WTC11 (cell line): ENCODE data around the gene LMO1. TPM values are rescaled to one million over a fixed set of nuclear protein-coding genes. Genes with fewer than 3 reads are reported as not detected.

Source experiments
- ATAC-seq: fragments of 200-7000 bp; cut with Tn5 transposase; 2 replicates; pipeline ENCODE4 v1.10.0; 2021; ENCODE audit warnings: mild to moderate bottlenecking, moderate library complexity
- CTCF ChIA-PET: fragments of 300-600 bp; sonication (Branson Sonifier 250); formaldehyde crosslinking; loops from one replicate; lab custom pipeline; 2021; ENCODE audit warnings: antibody characterized with exemption; lab: Charles Lee
- POLR2A ChIA-PET: fragments of 350-600 bp; sonication (Branson Sonifier 250); formaldehyde crosslinking; loops from one replicate; lab custom pipeline; 2021; ENCODE audit warnings: antibody characterized with exemption; lab: Charles Lee
- DNase-seq: peaks from one replicate; pipeline ENCODE4 v3.0.0; 2021; ENCODE audit warnings: low spot score
- H3K27ac Mint-ChIP-seq: 2 replicates; pipeline ENCODE4 v1.8.0; 2021; ENCODE audit warnings: mixed read lengths
- H3K27me3 Mint-ChIP-seq: 2 replicates; pipeline ENCODE4 v1.8.0; 2021; ENCODE audit warnings: low read depth, mild to moderate bottlenecking, moderate library complexity, mixed read lengths
- H3K36me3 Mint-ChIP-seq: 2 replicates; pipeline ENCODE4 v1.8.0; 2021; ENCODE audit warnings: mixed read lengths
- H3K4me1 Mint-ChIP-seq: 2 replicates; pipeline ENCODE4 v1.8.0; 2022; ENCODE audit warnings: mixed read lengths
- H3K4me3 Mint-ChIP-seq: 2 replicates; pipeline ENCODE4 v1.8.0; 2021; ENCODE audit warnings: mild to moderate bottlenecking, moderate library complexity, mixed read lengths
- H3K9me3 Mint-ChIP-seq: 2 replicates; pipeline ENCODE4 v1.8.0; 2021; ENCODE audit warnings: mixed read lengths
- ATF2 ChIP-seq: sonication (generic); formaldehyde crosslinking; IDR thresholded peaks from 2 replicates; pipeline ENCODE4 v1.8.1; 2022; ENCODE audit warnings: low read depth, missing genetic modification reagents, borderline replicate concordance
- ATF3 ChIP-seq: sonication (generic); formaldehyde crosslinking; conservative IDR thresholded peaks from 2 replicates; pipeline ENCODE4 v1.8.1; 2022; ENCODE audit warnings: mild to moderate bottlenecking, missing genetic modification reagents
- CBFB ChIP-seq: sonication (generic); formaldehyde crosslinking; IDR thresholded peaks from 2 replicates; pipeline ENCODE4 v1.8.1; 2022; ENCODE audit warnings: mild to moderate bottlenecking, low read depth, missing genetic modification reagents
- EMX1 ChIP-seq: fragments of 250-450 bp; sonication (Bioruptor Pico); IDR thresholded peaks from 2 replicates; pipeline ENCODE4 v1.8.0; 2021; ENCODE audit warnings: mild to moderate bottlenecking
- FOXP4 ChIP-seq: sonication (generic); formaldehyde crosslinking; IDR thresholded peaks from 2 replicates; pipeline ENCODE4 v1.8.0; 2022; ENCODE audit warnings: mild to moderate bottlenecking, missing genetic modification reagents
- MYBL2 ChIP-seq: sonication (generic); formaldehyde crosslinking; IDR thresholded peaks from 2 replicates; pipeline ENCODE4 v1.8.1; 2023; ENCODE audit warnings: mild to moderate bottlenecking, moderate library complexity, missing genetic modification reagents
- NR3C1 ChIP-seq: sonication (generic); formaldehyde crosslinking; conservative IDR thresholded peaks from 2 replicates; pipeline ENCODE4 v1.8.1; 2023; ENCODE audit warnings: low read depth, mild to moderate bottlenecking, missing genetic modification reagents
- ZNF138 ChIP-seq: sonication (generic); formaldehyde crosslinking; conservative IDR thresholded peaks from 2 replicates; pipeline ENCODE4 v1.8.1; 2022; ENCODE audit warnings: mild to moderate bottlenecking, moderate library complexity, missing genetic modification reagents
- total RNA-seq: library from RNA; stranded (reverse); gene quantifications from 3 replicates; pipeline ENCODE4 v1.2.3, GENCODE V29; 2021
- TF ChIP-seq, protein P1 (sequence below): sonication (generic); formaldehyde crosslinking; IDR thresholded peaks from 2 replicates; pipeline ENCODE4 v1.8.0; 2023; ENCODE audit warnings: missing genetic modification reagents, mild to moderate bottlenecking, borderline replicate concordance
- TF ChIP-seq, protein P2 (sequence below): sonication (generic); formaldehyde crosslinking; IDR thresholded peaks from 2 replicates; pipeline ENCODE4 v1.8.1; 2023; ENCODE audit warnings: mild to moderate bottlenecking, moderate library complexity, missing genetic modification reagents

The LMO1 gene
- total RNA-seq, 1 experiment from 2014 or later: 0.44 TPM

GRCh38 chr11:8296872-8297271 lies 33.2 kb upstream of the LMO1 start (continued):
- TF ChIP-seq, protein P1, sequence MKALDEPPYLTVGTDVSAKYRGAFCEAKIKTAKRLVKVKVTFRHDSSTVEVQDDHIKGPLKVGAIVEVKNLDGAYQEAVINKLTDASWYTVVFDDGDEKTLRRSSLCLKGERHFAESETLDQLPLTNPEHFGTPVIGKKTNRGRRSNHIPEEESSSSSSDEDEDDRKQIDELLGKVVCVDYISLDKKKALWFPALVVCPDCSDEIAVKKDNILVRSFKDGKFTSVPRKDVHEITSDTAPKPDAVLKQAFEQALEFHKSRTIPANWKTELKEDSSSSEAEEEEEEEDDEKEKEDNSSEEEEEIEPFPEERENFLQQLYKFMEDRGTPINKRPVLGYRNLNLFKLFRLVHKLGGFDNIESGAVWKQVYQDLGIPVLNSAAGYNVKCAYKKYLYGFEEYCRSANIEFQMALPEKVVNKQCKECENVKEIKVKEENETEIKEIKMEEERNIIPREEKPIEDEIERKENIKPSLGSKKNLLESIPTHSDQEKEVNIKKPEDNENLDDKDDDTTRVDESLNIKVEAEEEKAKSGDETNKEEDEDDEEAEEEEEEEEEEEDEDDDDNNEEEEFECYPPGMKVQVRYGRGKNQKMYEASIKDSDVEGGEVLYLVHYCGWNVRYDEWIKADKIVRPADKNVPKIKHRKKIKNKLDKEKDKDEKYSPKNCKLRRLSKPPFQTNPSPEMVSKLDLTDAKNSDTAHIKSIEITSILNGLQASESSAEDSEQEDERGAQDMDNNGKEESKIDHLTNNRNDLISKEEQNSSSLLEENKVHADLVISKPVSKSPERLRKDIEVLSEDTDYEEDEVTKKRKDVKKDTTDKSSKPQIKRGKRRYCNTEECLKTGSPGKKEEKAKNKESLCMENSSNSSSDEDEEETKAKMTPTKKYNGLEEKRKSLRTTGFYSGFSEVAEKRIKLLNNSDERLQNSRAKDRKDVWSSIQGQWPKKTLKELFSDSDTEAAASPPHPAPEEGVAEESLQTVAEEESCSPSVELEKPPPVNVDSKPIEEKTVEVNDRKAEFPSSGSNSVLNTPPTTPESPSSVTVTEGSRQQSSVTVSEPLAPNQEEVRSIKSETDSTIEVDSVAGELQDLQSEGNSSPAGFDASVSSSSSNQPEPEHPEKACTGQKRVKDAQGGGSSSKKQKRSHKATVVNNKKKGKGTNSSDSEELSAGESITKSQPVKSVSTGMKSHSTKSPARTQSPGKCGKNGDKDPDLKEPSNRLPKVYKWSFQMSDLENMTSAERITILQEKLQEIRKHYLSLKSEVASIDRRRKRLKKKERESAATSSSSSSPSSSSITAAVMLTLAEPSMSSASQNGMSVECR (CRISPR knock-in tag): no peak
- TF ChIP-seq CBFB (CRISPR knock-in tag) (no peak), ATF2 (CRISPR knock-in tag) (no peak)

- DNase-seq (no peak), ATAC-seq (no peak)
- ChIA-PET CTCF (interaction anchor here (1.3 to 1.7 kb wide), 2 partner anchors 33 to 103 kb away, joined by 3 to 4 read pairs; partner anchors contain the start of gene LMO1), POLR2A (no interaction called here)
- no peak overlapping the region for H3K27ac Mint-ChIP-seq
- TF ChIP-seq EMX1 (no peak), FOXP4 (no peak), MYBL2 (no peak), NR3C1 (CRISPR knock-in tag) (no peak)
- TF ChIP-seq, protein P2, sequence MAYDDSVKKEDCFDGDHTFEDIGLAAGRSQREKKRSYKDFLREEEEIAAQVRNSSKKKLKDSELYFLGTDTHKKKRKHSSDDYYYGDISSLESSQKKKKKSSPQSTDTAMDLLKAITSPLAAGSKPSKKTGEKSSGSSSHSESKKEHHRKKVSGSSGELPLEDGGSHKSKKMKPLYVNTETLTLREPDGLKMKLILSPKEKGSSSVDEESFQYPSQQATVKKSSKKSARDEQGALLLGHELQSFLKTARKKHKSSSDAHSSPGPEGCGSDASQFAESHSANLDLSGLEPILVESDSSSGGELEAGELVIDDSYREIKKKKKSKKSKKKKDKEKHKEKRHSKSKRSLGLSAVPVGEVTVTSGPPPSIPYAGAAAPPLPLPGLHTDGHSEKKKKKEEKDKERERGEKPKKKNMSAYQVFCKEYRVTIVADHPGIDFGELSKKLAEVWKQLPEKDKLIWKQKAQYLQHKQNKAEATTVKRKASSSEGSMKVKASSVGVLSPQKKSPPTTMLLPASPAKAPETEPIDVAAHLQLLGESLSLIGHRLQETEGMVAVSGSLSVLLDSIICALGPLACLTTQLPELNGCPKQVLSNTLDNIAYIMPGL (CRISPR knock-in tag): no peak
- H3K4me1 Mint-ChIP-seq: peaks cover under 1% of the 10 kb centered on the region
- no peak overlapping the region for H3K4me3 Mint-ChIP-seq
- H3K9me3 Mint-ChIP-seq: peaks cover 6% of the 10 kb centered on the region
- no peaks in the 10 kb centered on the region for H3K27me3 Mint-ChIP-seq
- H3K36me3 Mint-ChIP-seq: no peaks in the 10 kb centered on the region
Observed at GRCh38 chr11:8296038-8296649, 32.5 kb upstream of the LMO1 start.

DNA sequence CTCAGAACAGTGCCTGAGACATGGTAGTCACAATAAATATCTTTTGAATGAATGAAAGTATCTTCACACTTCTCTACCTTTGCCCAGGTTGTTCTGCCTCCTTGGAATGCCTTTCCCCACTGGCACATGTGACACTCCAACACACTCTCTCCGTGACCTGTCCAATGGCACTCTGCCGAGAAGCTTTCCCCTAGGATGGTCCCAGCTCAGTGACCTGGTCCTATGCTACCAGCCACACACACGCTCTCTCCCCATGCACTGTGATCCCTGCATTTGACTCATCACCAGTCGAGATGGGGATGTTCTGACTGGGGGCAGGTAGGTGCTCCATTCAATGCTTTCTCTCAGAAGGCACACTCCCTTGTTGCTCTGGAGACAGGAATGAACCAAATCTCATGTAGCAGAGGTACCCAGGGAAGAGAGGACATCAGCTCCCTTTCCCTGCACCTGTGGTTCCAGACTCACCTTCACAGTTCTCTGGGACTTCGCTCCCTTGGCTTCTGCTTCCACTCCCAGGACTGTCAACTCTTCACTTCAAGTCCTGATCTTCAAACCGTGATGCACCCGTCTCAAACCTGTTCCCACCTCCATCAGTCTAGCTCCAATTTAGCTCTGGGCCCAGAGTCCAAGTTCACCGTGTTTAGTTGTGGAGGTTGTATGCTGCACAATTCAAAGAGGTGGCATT lies 30.7 kb upstream of the LMO1 start:
- H3K9me3 Mint-ChIP-seq: peaks cover 4% of the 10 kb centered on the region
- ChIA-PET POLR2A (no interaction called here), CTCF (interaction anchor here (1.0 kb wide), 1 partner anchor 195 kb away, joined by 3 read pairs; no protein-coding TSS in a partner anchor)
- no peak overlapping the region for H3K4me3 Mint-ChIP-seq
- H3K4me1 Mint-ChIP-seq: 0 out of 2 replicates have a peak, but pooled peaks cover 2% of the 10 kb centered on the region
- no peaks in the 10 kb centered on the region for H3K36me3 Mint-ChIP-seq
- no peak for ATAC-seq
- DNase-seq: no peak
- H3K27ac Mint-ChIP-seq: no peak overlapping the region
- TF ChIP-seq ATF3 (CRISPR knock-in tag) (no peak), ZNF138 (CRISPR knock-in tag) (no peak)
- TF ChIP-seq, all 79 proteins: peak for 0
- no peaks in the 10 kb centered on the region for H3K27me3 Mint-ChIP-seq
